HG02642 (cell line): Measurements from ENCODE around the gene ZFYVE21.

ENCODE experiments used
- ATAC-seq: cut with Tn5 transposase; IDR thresholded peaks from one replicate; pipeline ENCODE4 v1.9.1; 2021; ENCODE audit warnings: mild to moderate bottlenecking; ENCODE audit not compliant: unreplicated experiment, poor library complexity

ZFYVE21 gene

DNA sequence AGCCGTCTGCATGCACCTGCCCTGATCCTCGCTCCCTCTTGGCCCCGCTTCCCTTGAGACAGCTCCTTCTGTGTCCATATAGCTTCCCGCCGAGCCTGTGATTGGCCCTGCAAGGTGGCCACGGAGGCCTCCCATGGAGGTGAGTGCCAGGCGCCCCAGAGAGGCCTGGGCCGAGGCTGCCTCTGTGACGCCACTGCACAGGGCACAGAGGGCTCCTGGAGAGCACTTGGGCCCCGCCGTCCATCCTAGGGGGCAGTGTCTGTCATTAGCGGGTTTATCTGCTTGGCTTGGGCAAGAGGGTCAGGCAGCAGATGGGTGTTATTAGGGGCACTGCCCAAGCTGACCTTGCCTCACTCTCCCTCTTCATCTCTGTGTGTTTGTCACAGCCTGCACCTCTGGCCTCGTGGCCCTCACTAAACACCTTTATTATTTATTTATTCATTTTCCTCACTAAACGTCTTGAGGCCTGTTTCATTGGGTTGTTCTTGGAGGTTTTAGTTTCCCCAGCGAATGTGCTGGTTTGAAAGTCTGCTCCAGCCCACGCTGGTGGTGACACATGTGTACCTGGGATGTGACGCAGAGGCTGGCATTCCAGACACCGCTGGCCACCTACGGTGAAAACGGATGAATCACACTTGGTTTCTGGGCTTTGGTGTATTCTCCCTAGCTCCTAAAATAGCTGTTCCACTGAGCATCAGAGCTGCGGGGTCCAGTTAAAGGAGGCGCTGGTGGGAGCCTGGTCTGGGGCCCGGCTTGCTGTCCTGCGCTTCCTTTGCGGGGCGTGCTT lies 5.9 kb downstream of the ZFYVE21 start:
- ATAC-seq = no peak

DNA sequence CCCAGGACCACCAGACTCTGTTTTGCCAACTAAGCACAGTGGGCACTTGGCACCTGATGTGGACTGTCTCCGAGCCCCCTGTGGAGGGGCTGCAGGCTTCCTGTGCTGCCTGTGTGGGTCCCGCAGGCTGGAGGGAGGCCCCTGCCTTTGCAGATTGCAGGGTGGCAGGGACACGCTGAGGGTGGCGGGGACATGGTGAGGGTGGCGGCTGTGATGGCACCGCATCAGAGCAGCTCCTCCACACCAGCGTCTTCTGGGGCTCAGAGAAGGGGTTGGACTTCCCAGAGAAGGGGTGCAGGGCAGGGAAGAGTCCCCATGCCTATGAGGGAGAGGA lies 8.1 kb downstream of the ZFYVE21 start:
- ATAC-seq = no peak

DNA sequence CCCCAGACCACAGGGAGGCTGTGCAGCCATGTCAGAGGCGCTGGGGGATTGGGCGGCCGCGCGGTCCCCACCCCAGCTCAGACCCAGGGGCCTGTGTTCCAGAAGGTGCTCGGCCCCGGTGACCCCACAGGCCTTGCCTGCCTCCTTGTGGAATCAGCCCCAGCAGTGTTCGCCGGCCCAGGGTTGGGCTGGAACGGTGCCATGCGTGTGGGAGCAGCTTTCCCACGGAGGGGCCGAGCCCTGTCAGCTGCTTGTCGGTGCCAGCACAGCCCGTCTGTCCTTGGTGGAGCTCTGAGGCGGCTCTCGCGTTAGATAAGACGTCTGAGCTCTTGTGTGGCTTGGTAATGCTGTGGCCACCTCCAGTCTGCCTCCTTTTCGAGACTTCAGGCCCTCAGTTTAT lies 8.5 kb downstream of the ZFYVE21 start:
- no peak for ATAC-seq

DNA sequence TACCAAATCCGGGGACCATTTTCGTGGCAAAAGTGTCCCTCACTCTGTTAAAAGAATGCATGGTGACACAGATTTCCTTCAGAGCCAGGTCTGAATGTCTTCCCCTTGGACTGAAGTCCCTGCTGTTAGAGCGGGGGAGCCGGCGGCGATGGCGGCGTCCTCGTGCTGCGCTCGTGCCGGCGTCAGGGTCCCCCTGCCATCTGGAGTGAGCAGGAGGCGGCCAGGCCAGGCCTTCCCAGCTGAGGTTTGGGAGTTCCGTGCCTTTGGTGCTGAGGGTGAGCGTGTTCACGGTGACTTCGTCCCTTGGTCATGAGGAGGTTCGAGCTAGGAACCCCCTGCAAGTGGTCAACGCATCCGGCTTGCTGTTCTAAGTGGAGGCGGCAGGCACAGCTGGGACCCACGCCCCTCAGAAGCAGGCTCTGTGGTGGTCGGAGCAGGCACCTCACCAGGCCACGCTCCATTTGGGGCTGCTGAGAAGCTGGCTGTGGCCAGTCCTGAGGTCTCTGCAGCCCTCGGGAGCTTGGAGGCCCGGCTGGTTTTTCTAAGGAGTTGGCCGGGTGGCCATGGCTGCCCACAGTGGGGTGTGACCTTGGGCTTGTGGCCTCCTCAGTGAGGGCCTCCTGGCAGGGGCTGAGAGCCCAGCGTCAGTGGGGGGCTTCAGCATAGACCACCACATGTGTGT lies 9.5 kb downstream of the ZFYVE21 start:
- no peak for ATAC-seq

DNA sequence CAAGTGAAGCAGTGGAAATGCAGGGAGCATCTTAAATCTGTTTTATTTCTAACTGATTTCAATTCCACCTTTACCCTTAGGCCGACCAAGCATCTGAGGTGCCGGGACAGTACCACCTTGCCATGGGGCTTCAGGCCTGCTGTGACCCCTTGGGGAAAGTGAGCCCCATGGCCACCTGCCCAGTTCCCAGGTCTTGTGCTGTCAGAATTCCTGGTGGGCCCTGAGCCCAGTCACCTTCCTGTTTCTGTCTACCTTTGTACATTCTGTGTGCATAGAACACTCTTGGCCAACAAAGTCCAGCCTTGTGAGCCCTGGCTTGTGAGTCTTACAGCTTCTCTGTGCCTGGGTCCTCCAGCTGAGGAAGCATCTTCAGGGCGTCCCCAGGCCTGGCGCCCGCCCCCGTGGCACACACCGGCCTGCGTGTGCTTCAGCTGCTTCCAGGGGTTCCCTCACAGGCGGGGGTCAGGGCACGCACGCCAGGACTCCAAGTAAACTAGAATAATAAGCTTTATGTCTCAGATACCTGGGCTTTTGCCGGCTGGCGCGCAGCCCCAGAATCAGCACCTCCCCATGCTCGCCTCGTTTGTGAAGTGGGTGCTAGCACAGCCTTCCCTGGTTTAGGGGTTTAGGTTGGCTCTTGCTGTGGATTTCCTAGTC lies 10.3 kb downstream of the ZFYVE21 start:
- ATAC-seq = no peak

DNA sequence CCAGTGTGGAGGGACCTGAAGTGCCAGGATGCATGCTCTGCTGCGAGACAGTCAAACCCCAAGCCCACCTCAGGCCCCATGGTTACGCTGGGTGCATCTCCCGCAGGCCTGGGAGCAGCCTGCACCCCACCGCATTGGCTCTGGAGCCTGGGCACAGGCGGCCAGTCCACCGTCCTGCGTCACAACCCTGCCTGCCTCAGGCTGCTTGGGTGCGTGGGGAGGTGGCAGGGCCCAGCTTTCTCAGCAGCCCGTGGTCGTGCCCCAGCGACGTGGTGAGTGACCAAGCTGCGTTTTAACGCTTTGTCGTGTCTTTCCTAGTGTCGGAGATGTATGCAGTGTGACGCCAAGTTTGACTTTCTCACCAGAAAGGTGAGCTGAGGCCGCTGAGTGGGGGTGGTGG lies 10.9 kb downstream of the ZFYVE21 start:
- no peak for ATAC-seq

DNA sequence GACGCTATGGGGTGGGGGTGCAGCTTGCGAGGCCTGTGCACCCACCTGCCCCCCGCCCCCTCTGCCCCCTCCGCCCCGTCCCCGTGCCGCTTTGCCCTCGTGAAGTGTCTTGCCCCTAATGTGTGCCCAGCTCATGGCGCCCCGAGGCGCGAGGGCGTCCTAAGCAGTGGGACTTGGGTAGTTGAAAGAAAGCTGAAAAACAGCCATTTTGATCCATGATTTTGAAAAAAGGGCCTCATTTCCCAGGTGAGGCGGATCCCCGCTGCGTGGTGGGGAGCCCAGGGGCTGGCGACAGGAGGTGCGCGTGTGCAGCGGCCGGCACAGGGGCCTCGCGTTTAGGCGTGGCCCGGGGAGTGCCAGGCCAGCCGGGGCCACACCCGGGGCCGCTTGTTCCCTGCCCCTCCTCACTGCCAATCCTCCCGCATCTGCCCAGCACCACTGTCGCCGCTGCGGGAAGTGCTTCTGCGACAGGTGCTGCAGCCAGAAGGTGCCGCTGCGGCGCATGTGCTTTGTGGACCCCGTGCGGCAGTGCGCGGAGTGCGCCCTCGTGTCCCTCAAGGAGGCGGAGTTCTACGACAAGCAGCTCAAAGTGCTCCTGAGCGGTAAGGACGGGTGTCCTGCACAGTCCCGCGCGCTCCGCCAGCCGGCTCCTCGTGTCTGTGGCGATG lies 11.8 kb downstream of the ZFYVE21 start:
- ATAC-seq = no peak

DNA sequence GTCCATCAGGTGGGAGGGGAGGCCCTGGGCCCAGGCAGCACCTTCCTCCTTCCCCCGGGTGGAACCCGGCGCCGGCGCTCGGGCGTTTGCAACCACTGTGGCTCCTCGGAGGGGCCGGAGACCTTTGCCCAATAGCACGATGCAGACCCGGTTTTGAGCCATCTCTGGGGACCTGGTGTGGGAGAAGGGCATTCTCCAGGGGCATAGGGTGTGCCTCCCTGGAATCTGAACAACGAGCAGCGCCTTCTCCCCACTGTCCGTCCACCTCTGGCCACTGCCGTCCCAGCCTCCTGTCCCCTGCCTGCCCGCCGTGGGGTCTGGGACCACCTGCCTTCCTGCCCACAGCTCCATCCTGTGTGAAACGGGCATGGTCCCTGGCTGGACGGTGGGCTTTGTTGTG lies 12.5 kb downstream of the ZFYVE21 start:
- ATAC-seq = no peak

DNA sequence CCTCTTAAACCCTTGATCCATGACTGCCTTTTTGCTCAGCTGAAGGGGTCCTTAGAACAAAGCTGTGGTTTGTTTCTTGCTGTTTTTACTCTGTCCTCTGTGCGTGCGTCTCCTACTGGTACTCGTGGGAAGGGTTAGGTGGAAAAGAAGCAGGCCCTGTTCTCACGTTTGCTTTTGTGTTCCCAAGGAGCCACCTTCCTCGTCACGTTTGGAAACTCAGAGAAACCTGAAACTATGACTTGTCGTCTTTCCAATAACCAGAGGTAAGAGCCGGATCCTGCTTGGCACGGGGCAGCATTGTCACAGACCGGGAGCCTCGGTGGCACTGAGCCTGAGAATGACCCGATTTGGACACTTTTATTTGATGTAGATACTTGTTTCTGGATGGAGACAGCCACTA lies 13.1 kb downstream of the ZFYVE21 start:
- no peak for ATAC-seq

DNA sequence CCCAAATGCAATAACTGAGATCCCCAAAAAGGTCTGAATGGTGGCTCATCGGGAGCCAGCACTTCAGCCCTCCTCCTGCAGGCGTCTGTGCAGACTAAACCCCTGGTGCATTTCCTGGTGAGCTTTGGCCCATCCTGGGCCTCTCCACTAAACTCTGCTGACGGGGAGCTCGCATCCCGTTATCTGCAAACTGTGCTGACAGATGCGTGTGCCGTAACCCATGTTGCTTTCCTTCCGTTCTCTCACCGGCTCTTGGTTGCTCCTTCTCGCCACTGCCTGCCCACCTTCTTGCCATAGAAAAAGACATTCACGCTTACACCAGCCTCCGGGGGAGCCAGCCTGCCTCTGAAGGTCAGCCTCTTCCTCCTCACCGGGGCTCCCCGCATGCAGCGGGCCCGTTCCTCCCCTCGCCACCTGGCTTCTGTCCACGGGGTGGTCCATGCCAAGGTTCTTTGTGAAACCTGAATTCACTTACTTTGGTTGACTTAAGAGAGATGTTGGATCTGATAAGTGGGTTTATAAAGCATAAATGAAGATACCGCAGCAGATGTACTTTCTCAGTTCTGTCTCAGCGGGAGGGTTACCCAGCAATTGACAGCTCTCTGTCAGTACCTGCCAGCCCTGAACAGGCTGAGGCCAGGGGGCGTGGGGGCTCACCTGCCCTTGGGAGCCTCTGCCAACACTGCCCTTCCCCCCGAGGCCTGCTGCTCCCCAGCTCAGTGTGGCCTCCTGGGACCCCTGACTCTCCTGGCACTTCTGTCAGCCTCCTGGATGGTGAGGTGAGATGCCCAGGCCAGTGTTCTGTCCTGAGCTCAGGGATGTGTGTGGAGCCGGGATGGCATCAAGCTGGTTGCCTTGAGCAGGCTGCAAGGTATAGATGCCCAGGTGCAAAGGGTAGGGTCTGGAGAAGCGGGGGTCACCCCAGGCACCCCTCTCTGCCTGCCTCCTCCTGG lies 14.2 kb downstream of the ZFYVE21 start:
- ATAC-seq = no peak

DNA sequence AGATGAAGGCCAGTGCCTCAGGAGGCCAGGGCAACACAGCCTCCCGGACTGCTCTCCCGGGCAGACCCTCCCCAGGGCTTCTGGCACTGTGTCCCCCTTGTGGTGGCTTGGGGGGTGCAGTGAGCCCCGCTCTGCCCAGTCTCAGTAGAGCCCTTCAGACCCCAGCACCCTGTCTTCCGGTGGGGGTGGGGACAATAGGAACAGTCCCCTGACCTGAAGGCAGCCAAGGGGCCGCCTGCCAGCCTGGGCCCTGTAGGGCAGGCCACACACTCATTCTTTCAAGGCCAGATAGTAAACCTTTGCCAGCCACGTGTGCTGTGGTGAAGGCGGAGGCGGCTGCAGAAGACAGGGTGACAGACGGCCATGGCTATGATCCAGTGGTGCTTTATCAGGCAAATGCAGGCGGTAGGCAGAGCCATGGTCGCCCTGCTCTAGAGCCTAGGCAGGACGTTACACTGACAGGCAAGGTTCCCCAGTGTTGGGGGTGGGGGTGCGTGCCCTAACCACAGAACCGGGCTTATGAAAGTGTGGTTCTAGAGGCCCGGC lies 15.0 kb downstream of the ZFYVE21 start:
- ATAC-seq = no peak

DNA sequence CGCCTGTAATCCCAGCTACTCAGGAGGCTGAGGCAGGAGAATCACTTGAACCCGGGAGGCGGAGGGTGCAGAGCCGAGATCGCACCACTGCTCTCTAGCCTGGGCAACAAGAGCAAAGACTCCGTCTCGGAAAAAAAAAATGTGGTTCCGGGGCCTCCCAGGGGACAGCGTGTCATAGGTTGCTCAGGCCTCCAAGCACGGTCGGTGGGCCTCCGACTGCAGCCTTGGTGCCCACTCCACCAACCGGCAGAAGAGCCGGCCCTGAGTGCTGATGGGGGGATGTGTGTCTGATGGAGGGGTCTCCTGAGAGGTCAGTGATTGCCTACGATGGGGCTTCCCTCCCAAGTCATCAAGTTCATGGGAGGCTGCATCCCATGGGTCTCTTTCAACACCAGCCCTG lies 15.9 kb downstream of the ZFYVE21 start:
- no peak for ATAC-seq

DNA sequence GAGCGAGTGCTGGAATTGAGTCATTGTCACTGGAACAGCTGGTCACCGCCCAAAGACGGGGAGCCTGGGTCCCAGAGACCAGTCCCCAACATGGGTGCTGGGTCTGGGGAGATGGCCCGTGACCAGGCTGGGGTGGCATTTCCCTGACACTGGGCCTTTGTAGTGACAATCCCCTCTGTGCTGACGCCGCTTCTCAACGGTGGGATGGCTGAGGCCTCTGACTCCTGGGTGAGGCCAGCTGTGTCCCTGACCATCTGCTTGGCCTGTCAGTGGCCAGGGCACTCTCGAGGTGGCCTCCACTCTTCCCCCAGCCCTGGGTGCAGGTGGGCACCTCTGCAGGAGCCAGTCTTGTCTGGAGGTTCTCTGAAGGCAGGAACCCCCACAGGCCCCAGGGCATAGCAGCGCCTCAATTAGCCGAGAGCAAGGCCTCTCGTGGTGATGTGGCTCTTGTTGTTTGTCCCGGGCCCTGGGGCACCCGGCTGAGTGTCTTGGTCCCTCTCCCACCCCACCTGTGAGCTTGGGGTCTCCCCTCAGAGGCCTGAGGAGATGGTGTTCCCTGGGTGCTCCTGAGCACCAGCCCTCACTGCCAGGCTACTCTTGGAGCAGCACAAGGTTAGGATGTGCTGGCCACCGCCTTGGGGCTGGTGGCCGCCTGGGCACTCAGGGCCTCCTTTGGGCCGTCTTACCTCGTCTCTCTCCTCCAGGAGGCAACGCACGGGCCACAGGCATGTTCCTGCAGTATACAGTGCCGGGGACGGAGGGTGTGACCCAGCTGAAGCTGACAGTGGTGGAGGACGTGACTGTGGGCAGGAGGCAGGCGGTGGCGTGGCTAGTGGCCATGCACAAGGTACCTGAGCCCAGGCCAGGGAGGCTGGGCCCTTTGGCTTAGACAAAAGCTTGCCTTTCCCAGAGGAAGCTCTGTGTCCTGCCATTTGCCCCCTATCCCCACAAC lies 16.6 kb downstream of the ZFYVE21 start:
- no peak for ATAC-seq

DNA sequence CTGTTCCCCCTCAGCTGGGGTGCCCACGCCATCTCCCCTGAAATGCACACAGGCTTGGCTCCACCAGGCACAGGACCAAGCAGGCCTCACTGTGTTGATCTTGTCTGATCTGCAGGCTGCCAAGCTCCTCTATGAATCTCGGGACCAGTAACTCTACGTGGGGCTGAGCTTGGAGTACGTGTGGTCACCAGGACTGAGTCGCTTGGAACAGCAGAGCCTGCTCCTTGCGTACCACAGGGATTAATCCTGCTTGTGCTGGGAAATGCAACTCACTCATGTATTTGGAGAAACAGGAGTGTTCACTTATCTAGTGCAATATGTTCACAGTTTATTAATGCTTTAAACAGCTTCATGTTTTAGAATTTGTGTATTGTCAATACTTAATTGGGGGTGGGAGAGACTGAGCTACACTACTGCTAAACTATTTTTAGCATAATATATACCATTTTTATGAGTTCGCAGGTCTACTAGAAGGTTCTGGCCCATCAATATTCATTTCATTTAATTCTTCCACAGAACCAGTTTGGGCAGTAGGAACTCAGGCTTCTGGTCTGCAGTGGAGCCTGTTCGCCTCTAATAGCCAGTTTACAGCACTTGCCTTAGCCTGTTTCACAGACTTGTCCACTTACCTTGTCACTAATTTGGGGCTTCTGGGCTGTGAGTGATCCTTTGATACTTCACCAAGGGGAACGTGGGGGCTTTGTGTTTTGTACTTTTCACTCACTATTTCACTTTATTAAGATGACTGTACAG lies 17.4 kb downstream of the ZFYVE21 start:
- ATAC-seq = no peak

DNA sequence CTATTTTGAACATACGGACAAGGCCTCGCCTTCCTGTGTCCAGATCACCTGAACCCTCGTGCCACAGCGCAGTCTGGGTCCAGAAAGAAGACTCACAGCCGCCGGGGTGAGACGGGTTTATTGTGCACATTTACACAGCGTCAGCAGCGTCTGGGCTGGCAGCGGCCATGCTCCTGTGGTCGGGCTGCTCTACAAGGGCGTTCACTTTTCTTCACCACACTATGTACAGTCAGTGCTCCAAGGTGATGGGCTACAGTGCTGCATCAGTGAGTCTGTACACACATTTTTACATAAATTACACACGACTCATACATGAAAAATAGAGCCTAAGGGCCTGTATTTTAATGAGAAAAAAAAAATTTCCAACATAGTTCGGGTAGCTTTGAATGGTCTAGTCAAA lies 18.0 kb downstream of the ZFYVE21 start:
- no peak for ATAC-seq

DNA sequence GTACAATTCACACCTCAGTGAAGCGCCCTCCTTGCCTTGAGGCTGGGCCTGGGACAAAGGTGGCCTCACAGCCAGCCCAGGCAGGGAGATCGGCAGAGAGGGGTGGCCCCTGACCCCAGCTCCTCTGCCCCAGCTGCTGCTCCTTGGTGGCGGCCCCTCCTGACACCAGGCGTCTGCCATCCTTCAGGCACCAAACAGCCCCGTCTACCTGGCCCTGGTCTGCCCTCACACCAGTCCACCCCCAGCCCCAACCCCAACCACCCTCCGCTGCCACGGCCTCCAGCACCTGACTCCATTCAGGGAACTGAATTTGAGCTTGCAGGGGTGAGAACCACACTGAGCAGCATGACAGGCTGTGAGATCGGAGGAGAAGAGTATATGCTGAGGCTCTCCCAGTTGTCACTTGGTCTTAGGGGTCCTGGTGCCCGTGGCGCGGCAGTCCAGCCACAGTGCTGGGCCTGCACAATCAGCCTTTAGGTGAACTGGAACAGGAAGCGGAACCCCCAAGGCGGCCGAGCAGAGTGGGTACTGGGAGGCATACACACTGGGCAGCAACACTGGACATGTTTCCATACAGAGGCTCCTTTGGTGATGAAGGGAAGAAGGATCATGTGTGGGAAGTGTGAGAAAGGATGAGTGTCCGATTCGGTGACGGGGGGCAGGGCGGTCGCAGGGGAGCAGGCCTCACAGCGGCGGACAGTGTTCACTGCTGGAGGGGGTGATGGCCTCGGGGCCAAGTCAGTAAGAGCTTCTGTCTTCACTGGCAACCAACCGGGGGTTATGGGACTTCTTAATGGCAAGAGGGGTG lies 18.7 kb downstream of the ZFYVE21 start:
- no peak for ATAC-seq

DNA sequence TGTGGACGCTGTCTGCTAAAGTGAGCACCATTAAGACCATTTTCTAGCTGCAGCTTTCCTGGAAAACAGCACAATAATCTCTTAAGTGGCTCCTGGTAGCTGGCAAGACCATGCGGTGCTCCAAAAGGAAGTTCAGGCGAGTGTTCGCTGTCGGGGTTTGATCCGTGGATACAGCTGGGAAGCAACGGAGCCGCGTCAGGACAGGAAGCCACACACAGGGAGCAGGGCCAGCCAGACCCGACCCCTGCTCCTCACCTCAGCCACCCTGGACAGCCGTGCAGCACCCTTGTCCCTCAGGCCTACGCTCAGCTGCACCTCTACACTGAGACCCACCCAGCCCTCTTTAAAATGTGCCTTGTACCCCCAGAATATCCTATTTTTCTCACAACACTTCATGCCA lies 19.4 kb downstream of the ZFYVE21 start:
- ATAC-seq = no peak
